Right lobe of liver (tissue), 4 donors: ENCODE results near the gene LSM14A.

Source experiments
- POLR2A ChIP-seq: fragments of 450-650 bp; IDR thresholded peaks from one replicate; pipeline ENCODE4 v1.6.1; 2017; ENCODE audit warnings: antibody characterized with exemption, mild to moderate bottlenecking
- TF ChIP-seq, protein P1 (sequence below), 4 donors: fragments of 200-600 bp in 3 of 4; fragments of 450-650 bp in 1 of 4; IDR thresholded peaks; one replicate each; pipeline versions ENCODE4 v1.5.1 to v1.8.0; 2016 to 2022; ENCODE audit warnings: antibody characterized with exemption in 4 of 4, mild to moderate bottlenecking in 2 of 4
- donor health status: DM: no; HTN: no; CAD: no.
- donor health status: DM: no; HTN: no; CAD: no.
- donor health status: DM: no; HTN: yes; CAD: no.

DNA sequence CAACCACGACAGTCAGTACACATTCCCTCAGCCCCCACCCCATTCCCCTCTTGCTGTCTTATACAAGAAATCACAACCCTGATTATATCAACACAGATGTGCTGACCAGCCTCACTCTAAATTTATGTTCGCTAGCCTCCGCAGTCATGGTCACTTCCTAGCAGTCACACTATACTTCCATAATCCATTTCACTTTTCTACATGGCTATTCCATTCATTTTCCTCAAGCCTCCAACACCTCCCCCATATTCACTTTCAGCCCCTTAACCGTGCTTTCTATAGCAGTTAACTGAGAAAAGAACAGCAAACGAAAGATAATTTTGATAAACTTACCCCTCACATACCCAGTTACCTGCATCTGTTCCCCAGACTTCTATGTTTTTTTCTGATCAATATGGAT is 8.4 kb downstream of the LSM14A start:
- TF ChIP-seq, protein P1, sequence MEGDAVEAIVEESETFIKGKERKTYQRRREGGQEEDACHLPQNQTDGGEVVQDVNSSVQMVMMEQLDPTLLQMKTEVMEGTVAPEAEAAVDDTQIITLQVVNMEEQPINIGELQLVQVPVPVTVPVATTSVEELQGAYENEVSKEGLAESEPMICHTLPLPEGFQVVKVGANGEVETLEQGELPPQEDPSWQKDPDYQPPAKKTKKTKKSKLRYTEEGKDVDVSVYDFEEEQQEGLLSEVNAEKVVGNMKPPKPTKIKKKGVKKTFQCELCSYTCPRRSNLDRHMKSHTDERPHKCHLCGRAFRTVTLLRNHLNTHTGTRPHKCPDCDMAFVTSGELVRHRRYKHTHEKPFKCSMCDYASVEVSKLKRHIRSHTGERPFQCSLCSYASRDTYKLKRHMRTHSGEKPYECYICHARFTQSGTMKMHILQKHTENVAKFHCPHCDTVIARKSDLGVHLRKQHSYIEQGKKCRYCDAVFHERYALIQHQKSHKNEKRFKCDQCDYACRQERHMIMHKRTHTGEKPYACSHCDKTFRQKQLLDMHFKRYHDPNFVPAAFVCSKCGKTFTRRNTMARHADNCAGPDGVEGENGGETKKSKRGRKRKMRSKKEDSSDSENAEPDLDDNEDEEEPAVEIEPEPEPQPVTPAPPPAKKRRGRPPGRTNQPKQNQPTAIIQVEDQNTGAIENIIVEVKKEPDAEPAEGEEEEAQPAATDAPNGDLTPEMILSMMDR (IDR thresholded peaks at IDR 0.05): no peak
- no peak for TF ChIP-seq POLR2A
